Measurements from ENCODE around the gene DNM3. TPM values are rescaled to one million over a fixed set of nuclear protein-coding genes. Genes with fewer than 3 reads are reported as not detected.

DNM3 gene
- total and polyA plus RNA-seq, 2 donors (not counting 1 experiment from before 2014, with no cell fraction given) = 1.0 to 1.3 TPM

GRCh38 chr1:172125812-172126430 lies 284.6 kb downstream of the DNM3 start:
- ChIA-PET POLR2A (no interaction called here), CTCF (no interaction called here)
- no peak overlapping the region for H3K9ac ChIP-seq (ENCODE audit: low read length)
- no peaks in the 10 kb centered on the region for H3K36me3 ChIP-seq (replicated peaks in 1 of 2; ENCODE audit: control extremely low read depth in 1 of 2, control insufficient read depth in 1 of 2, extremely low read depth in 1 of 2, insufficient read depth in 2 of 2, low read length in 1 of 2)
- intact Hi-C loops (cut with micrococcal nuclease) = no loop called here
- no peaks in the 10 kb centered on the region for H3K27me3 Mint-ChIP-seq
- no peaks in the 10 kb centered on the region for H3K9me3 ChIP-seq (ENCODE audit: control extremely low read depth in 1 of 3, control insufficient read depth in 2 of 3, insufficient read depth in 1 of 3, low read length in 2 of 3)
- no peak overlapping the region for H3K27ac ChIP-seq (ENCODE audit: low read length in 2 of 2)
- DNase-seq (no peak), ATAC-seq (ENCODE audit: low read depth) (no peak)
- H4K20me1 ChIP-seq (ENCODE audit: control insufficient read depth, insufficient read depth, low read length, poor library complexity, severe bottlenecking) = no peaks in the 10 kb centered on the region
- H3K4me1 Mint-ChIP-seq = no peaks in the 10 kb centered on the region
- H3K4me3 ChIP-seq (ENCODE audit: control extremely low read depth in 1 of 5, extremely low read depth in 1 of 5, insufficient read depth in 1 of 5, low read depth in 2 of 5, low read length in 4 of 5) = no peak overlapping the region
- no peak overlapping the region for H3K4me3 Mint-ChIP-seq
- TF ChIP-seq CTCF (IDR thresholded peaks at IDR 0.05) (no peak), EZH2 (IDR thresholded peaks at IDR 0.05; ENCODE audit: borderline replicate concordance, insufficient read depth, low read depth, low read length, poor library complexity, severe bottlenecking) (no peak)
- no peaks in the 10 kb centered on the region for H3K4me1 ChIP-seq (ENCODE audit: control insufficient read depth in 2 of 2, insufficient read depth in 2 of 2, low read length in 2 of 2)
- H2AFZ ChIP-seq (ENCODE audit: insufficient read depth, low read depth, low read length, poor library complexity, severe bottlenecking) = no peak overlapping the region
- no peak overlapping the region for H3K27ac Mint-ChIP-seq
- no peaks in the 10 kb centered on the region for H3K79me2 ChIP-seq (ENCODE audit: control insufficient read depth, insufficient read depth, low read length)
- H3K9me3 Mint-ChIP-seq (ENCODE audit: insufficient read depth) = no peaks in the 10 kb centered on the region
- no peak overlapping the region for H3K4me2 ChIP-seq (replicated peaks; ENCODE audit: low read depth, low read length, poor library complexity, severe bottlenecking)
- H3K27me3 ChIP-seq (replicated peaks in 1 of 4; ENCODE audit: control extremely low read depth in 1 of 4, control insufficient read depth in 3 of 4, insufficient read depth in 4 of 4, low read length in 3 of 4) = no peaks in the 10 kb centered on the region

GRCh38 chr1:172132836-172133235 lies 291.5 kb downstream of the DNM3 start:
- DNase-seq (no peak), ATAC-seq (ENCODE audit: low read depth) (no peak)
- Mint-ChIP-seq H3K27ac (no peak overlapping the region), H3K4me1 (peaks cover 12% of the 10 kb centered on the region), H3K4me3 (no peak overlapping the region), H3K9me3 (ENCODE audit: insufficient read depth) (no peaks in the 10 kb centered on the region), H3K27me3 (no peaks in the 10 kb centered on the region)
- no peak overlapping the region for H3K27ac ChIP-seq (ENCODE audit: low read length in 2 of 2)
- H3K9ac ChIP-seq (ENCODE audit: low read length) = no peak overlapping the region
- WGBS (ENCODE audit: insufficient coverage) = 83% methylated on average over 1 of the region's 1 CpG
- CTCF ChIA-PET = interaction anchor here (1.0 to 6.7 kb wide), 4 partner anchors 12 to 266 kb away, joined by 3 to 64 read pairs (median 3); no protein-coding TSS in a partner anchor
- H2AFZ ChIP-seq (ENCODE audit: insufficient read depth, low read depth, low read length, poor library complexity, severe bottlenecking) = no peak overlapping the region
- no peaks in the 10 kb centered on the region for H4K20me1 ChIP-seq (ENCODE audit: control insufficient read depth, insufficient read depth, low read length, poor library complexity, severe bottlenecking)
- TF ChIP-seq CTCF (IDR thresholded peaks at IDR 0.05) (no peak), EZH2 (IDR thresholded peaks at IDR 0.05; ENCODE audit: borderline replicate concordance, insufficient read depth, low read depth, low read length, poor library complexity, severe bottlenecking) (no peak)
- H3K4me3 ChIP-seq (ENCODE audit: control extremely low read depth in 1 of 5, extremely low read depth in 1 of 5, insufficient read depth in 1 of 5, low read depth in 2 of 5, low read length in 4 of 5) = no peak overlapping the region
- intact Hi-C loops (cut with micrococcal nuclease) = loop anchor here (10.0 kb wide), 1 partner anchor 52 kb away; no protein-coding TSS in a partner anchor
- H3K79me2 ChIP-seq (ENCODE audit: control insufficient read depth, insufficient read depth, low read length) = no peaks in the 10 kb centered on the region
- no peaks in the 10 kb centered on the region for H3K9me3 ChIP-seq (ENCODE audit: control extremely low read depth in 1 of 3, control insufficient read depth in 2 of 3, insufficient read depth in 1 of 3, low read length in 2 of 3)
- H3K4me2 ChIP-seq (replicated peaks; ENCODE audit: low read depth, low read length, poor library complexity, severe bottlenecking) = no peak overlapping the region
- POLR2A ChIA-PET = no interaction called here
- no peaks in the 10 kb centered on the region for H3K4me1 ChIP-seq (ENCODE audit: control insufficient read depth in 2 of 2, insufficient read depth in 2 of 2, low read length in 2 of 2)
- H3K27me3 ChIP-seq (replicated peaks in 1 of 4; ENCODE audit: control extremely low read depth in 1 of 4, control insufficient read depth in 3 of 4, insufficient read depth in 4 of 4, low read length in 3 of 4) = no peaks in the 10 kb centered on the region
- no peaks in the 10 kb centered on the region for H3K36me3 ChIP-seq (replicated peaks in 1 of 2; ENCODE audit: control extremely low read depth in 1 of 2, control insufficient read depth in 1 of 2, extremely low read depth in 1 of 2, insufficient read depth in 2 of 2, low read length in 1 of 2)
